Hematopoietic multipotent progenitor cell treated with erythropoietin and hydrocortisone succinate and interleukin-3 and kit ligand, for 17 days (in vitro differentiated cells): ENCODE results near the gene APOA1.
"Not testable (repeated sequence)": the region's sequence is repeated elsewhere in the genome, so short reads cannot be mapped to it uniquely, and the experiment has no call there.

Experiments used
- DNase-seq: peaks from one replicate; pipeline ENCODE4 v3.0.0-alpha.2; 2015; ENCODE audit warnings: low spot score

The APOA1 gene

DNA sequence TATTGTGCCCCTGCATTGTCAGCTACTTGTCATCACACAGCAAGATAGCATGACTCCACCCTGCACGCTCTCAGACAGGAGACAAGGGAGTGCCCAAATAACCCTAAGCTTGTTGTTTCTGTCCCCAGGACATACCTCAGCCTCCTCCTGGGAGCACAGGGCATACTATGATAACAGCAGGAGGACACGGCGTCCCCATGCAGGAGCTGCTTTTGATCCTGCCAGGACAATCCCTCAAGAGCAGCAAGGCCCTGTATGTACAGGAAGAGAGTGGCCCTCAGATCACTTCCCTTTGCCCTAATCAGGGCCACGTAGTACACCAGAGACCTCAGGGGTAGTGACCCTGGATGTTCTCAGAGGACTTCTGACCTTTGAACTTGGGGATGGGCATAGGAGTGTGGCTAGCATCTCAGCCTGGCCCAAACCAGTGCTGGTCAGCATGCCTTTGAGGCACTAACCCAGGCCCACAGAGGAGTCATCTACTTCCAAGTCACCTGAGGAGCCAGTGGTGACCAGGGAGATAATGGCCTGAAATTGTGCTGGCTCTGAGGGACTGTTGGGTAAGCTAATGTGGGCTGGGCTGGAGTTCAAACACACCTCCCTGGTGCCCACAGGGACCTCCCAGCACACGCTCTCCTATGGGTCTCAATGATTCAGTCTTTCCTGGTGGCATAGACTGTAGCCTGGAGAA is 23.5 kb downstream of the APOA1 start:
- DNase-seq, result no peak

DNA sequence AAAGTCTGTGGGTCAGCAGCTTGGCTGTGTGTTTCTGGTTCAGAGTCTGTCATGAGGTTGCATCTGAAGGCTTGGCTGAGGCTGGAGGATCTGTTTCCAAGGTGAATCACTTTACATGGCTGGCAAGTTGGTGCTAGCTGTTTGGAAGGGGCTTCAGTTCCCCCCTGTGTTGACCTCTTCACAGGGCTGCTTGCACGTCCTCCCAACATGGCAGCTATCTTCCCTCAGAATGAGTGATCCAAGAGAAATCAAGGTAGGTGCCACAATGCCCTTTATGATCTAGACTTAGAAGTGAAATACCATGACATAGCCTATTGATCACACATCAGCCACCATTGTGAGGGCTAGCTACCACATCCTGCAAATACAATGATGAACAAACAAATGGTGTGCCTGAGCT is 24.3 kb downstream of the APOA1 start:
- no peak for DNase-seq

DNA sequence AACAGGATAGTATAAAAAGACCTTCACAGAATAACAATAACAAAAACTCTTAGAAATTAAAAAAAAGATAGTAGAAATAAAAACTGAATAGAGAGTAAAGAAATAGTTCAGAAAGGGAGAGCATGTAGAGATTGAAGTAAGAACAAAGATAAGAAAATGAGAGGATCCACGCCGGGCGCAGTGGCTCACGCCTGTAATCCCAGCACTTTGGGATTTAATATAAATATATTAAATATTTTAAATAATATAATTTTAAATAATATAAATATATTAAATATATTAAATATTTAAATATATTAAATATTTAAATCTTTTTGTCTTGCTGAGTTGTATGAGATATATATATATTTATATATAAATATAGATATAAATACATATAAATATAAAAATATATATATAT is 25.3 kb downstream of the APOA1 start:
- no peak for DNase-seq

DNA sequence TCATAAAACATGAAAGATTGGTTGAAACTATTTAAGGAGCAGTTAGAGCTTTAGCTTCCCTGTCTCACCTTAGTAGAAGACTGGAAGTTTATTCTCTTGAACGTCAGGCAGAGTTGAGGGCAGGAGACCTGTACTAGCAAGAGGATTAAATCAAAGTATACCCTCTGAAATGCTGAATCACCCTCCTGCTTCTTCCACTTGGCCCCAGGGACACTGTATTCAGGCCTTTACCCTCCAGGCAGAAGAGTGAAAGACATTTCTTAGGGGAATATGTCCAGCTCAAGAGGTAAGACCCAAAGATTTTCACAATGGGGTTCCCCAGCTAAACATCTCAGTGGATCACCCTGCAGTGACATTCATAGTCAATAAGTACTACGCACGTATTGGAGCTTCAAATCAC is 26.2 kb downstream of the APOA1 start:
- DNase-seq, result no peak

DNA sequence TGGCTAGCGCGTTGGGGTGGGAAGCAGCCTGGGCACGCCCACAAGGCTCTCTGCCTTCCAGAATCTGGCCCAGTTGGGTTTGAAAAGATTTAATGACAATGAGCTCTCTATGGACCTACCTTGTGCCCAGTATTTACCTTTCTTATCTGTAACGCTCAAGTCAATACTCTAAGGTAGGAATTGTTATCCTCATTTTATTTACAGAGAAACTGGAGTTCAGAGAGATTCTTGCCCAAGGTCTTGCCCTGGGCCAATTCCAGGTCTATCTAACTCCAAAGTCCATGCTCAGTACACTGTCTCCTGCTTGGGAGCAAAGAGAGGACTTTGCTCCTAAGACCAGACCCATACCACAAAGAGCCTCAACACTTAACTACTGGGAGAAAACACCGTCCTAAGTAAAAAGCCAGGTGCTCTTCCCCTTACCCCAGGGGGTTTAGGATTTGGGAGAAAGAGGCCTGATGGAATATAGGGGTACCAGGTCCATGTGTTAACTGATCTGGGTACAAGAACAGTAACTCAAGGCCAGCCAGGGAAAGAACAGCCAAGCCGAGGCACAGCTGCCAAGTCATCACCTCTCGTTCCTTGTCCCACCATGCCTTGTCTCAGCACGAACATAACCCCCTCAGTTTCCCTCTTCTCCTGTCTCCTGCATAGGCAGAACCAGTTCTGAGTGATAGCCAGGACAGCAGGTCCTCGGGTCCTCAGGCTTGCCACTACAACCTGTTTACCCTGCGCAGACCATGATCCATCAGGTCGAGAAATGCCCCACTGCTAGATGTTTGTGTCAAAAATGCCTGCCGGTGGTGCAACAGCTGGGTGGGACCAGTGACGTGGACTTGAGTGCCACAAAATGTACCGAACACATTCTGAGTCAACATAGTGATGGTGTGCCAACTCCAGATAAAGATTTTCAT is 28.9 kb downstream of the APOA1 start:
- DNase-seq, result no peak

DNA sequence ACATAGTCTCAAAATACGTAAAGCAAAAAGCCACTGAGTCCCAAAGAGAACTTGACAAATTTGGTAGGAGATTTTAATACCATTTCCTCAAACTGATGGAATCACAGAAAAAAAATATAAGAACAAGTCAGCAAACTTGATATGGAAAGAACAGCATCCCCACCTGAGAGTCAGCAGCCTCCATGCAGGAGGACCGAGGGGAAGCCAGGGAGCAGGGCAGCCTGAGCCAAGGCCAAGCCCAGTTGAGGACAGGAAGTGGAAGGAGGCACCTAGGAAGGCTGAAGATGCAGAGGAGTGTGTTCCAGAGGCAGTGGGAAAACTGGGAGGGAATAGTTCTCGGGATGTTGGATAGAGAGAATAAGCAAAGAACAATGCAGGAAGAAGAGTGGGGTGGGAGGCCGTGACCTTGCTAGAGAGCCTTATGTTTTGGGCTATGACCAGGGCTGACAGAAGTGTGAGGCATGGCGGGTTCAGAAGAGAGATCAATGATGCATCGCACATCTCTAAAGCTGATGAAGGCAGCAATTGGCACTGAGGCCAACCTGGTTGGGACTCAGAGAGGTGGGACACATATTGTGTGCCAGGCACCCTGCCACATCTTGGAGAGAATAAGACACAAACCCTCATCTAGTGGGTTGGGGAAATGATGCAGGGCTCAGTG is 29.7 kb downstream of the APOA1 start:
- no peak for DNase-seq

DNA sequence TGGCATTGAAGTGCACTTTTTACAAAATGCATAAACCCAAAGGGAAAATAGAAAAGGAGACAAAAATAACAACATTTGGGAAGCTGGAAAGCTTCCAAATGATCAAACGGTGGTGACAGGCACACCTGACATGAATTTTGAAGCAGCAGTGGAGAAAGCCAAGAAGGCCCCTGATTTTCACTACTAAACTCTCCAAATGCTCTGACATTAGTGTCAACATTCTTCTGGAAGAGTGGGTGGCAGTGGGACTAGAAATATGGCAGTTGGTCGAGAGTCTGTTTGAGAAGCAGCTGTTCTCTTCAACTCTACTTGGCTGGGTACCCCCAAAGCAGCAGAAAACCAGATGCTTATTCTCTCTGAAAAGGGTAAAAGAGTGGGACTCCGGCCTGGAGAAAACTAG is 33.4 kb downstream of the APOA1 start:
- DNase-seq, result no peak

DNA sequence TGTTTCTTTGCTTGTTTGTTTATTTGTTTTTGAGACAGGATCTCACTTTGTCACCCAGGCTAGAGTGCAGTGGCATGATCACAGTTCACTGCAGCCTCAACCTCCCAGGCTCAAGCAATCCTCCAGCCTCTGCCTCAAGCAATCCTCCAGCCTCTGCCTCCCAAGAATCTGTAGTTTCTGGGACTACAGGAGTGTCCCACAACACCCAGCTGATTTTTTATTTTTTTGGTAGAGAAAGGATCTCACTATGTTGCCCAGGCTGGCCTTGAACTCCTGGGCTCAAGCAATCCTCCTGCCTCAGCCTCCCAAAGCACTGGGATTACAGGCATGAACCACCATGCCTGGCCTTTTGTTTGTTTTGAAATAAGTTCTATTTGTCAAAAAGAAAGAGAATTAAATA is 35.8 kb downstream of the APOA1 start:
- not testable (repeated sequence) for DNase-seq

DNA sequence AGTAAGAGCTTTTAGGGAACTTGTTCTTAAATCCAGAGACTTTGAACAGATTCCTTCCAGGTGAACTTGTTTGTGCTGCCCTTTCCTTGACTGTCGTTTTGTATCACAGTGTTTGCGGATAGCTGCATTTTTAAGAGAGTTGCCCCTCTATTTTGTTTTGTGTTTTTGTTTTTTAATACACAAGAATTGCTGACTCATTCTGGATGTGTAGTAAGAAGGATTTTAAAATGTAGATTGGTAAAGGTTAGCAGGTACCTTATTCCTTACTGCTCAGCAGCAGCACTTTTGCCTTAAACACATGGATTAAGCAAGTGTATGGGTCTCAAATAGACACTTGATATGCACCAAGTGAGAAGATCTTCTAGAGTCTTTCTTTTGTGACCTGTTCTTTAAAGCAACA is 36.8 kb downstream of the APOA1 start:
- DNase-seq, result no peak

DNA sequence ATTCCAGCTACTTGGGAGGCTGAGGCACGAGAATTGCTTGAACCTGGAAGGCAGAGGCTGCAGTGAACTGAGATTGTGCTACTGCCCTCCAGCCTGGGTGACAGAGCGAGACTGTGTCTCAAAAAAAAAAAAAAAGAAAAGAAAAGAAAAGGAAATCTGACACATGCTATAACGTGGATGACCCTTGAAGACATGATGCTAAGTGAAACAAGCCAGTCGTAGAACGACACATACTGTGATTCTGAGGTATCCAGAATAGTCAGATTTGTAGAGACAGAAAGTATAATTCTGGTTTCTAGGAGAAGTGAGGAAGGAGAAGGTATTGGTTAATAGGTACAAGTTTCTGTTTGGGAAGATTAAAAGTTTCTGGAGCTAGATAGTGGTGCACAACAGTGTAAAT is 39.1 kb downstream of the APOA1 start:
- no peak for DNase-seq

DNA sequence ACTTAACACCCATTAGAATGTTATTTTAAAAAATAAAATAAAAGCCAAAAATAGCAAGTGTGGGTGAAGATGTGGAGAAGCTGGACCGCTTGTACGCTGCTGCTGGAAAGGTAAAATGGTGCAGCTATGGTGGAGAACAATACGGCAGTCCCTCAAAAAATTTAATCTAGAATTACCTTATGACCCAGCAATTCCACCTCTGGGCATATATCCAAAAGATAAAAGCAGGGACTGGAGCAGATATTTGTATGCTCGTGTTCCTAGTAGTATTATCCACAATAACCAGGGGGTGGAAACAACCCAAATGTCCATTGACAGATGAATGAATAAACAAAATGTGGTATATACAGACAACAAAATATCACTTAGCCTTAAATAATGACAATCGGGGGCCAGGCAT is 39.6 kb downstream of the APOA1 start:
- DNase-seq, result no peak

DNA sequence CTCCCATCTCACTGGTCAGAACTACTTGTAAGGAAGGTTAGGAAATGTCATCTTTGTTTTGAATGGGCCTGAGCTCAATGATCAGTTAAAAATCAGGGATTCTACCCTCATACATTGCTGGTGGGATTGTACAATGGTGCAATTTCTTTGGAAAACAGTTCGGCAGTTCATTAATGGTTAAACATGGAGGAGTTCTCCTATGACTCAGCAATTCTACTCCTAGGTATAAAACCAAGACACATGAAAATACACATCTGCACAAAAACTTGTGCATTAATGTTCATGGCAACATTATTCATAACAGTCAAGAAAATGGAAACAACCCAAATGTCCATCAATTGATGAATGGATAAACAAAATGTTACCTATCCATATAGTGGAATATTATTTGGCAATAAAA is 40.9 kb downstream of the APOA1 start:
- DNase-seq, result no peak

DNA sequence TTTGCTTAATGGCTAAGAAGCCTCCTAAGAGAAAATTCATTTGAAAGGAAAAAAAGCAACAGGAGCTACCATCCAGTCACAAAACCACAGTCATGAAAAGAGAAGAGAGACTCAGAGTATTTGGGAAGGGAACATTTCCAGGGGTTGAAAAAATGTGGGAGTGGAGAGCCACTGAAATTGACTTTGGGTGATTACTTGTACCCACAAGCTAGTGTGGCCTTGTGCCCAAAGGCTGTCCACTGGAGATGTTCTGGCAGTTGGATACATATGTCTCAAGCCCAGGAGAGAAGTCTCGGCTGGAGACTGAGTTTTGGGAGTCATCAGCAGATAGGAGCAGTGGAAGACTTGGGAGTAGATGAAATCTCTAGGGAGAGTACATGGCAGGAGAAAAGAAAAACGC is 42.6 kb downstream of the APOA1 start:
- no peak for DNase-seq

DNA sequence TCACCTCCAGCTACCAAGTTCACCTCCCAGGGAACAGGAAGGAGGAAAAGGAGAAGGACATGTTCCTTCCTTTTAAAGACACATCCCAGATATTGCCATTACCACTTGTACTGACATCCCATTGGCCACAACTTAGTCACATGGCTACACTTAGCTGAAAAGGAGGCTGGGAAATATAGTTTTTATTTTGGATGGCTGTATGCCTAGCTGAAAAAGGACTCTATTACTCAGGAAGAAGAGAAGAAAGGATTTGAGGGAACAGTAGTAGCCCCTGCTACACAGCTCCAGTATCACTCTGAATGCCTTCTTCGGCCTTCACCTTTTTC is 43.7 kb downstream of the APOA1 start:
- no peak for DNase-seq

DNA sequence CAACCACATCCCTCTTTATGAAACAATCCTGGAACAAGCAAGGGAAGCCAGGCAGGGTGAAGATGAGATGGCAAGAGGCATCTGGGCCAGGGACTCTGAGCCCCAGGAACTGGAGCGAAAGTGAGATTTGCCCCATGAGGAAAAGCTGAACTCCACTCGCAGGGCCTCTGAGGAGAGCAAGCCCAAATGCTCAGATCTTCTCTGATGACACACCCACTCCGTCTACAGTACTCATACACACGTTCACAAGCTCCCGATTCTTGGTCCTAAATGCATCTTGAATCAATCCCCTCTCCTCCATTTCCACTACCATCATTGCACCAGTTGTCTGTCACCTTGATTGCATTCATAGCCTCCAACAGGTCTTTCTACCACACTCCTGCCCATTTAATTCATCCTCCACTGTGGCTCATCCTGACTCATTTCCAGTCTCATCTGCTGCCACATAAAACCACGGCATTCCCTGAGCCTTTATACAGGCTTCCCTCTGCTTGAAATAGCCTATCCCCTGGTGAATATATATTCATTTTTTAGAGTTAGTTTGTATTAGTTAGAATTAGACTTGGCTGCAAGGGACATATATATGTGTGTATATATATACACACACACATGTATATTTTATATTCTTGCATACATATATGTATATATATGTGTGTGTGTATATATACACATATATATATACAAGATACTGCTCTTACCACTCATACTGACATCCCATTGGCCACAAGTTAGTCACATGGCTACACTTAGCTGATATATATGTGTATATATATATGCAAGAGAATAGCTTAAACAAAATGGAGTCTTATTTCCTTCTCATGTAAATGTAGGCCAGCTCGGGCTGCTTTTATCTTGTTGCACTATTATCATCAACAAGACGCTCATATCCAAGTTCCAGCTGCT is 44.3 kb downstream of the APOA1 start:
- DNase-seq, result no peak

DNA sequence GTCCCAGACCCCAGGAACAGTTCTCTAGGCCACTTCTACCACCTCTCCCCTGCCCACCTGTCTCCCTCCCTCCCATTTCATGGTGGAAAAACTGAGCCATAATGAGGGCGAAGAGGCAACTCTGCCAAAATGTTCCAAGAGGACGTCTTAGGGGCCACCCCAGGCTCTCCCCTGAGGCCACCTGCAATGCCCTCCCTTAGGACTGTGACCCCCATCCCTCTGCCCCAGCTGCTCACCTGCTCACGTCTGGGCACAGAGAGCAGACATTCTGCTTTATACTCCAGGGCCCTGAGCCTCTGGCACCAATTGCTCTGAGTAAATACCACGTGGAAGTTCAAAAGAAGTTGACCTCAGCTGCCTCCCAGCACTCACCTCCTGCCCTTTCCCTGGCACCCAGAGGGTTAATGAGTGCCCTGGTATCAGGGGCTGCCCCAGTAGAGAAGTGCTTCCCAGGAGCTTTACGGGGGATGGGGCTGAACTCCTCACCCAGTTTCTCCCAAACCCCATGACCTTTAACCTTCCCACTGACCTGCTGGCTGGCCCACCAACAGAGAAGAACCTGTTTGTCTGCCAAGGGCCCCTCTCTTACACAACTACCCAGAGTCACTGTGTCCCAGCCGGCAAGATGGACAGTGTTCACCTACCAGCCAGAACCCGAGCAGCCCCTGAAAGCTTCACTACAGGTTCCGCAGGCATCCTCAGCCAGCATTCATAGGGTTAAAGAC is 45.1 kb downstream of the APOA1 start:
- no peak for DNase-seq

DNA sequence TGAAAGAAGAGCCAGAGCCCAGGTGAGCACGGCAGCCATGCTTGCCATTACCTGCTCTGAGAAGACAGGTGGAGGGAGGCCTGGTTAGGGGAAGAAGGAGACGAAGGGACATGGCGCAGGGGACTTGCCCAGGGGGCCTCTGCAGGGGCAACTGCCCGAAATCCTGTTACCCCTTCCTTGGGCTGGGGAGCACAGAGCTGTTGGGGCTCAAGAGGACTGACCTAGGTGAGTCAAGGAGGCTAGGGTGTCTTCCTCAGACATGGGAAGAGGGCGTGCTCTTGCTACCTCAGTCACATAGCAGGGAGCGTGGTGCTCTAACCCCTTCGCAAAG is 45.6 kb downstream of the APOA1 start, which contains the start of gene APOA5:
Gene APOA5 (minus strand): TSS at position 67 of the 331 bp plus-strand sequence. CDS start 19 bp downstream, at position 48.
- no peak for DNase-seq

DNA sequence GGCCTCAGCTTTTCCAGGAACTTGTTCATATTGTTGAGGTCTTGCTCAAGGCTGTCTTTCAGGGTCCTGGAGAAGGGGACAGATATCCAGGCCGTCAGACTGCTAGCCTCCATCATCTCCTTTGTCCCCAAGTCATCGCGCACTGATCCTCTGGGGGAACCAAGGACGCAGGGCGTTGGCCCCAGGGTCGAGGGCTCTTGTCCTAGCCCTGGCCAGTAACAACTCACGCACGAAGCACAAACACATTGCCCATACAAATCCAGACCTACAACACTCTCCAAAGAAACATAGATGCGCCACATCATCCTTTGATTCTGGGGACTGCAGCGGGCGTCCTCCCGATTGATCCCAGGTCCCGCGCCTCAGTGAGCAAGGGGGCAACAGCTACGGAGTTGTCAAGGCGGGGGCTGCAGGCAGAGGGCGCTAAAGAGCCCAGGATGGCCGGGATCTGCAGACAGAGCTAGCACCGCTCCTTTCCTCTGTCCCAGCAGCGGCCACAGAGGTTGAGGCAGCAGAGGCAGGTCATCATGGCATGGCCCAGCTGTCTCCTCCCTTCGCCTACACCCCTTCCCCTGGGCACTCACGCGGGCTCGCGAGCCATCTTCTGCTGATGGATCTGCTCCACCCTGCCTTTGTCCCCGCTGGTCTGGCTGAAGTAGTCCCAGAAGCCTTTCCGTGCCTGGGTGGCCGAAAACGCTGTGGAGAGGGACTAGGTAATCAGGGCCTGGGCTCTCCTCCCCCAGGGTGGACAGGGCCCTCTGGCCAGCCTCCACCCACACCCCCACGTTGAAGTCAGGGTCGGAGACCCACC is 46.2 kb downstream of the APOA1 start:
- peak; percentile 68 for DNase-seq

DNA sequence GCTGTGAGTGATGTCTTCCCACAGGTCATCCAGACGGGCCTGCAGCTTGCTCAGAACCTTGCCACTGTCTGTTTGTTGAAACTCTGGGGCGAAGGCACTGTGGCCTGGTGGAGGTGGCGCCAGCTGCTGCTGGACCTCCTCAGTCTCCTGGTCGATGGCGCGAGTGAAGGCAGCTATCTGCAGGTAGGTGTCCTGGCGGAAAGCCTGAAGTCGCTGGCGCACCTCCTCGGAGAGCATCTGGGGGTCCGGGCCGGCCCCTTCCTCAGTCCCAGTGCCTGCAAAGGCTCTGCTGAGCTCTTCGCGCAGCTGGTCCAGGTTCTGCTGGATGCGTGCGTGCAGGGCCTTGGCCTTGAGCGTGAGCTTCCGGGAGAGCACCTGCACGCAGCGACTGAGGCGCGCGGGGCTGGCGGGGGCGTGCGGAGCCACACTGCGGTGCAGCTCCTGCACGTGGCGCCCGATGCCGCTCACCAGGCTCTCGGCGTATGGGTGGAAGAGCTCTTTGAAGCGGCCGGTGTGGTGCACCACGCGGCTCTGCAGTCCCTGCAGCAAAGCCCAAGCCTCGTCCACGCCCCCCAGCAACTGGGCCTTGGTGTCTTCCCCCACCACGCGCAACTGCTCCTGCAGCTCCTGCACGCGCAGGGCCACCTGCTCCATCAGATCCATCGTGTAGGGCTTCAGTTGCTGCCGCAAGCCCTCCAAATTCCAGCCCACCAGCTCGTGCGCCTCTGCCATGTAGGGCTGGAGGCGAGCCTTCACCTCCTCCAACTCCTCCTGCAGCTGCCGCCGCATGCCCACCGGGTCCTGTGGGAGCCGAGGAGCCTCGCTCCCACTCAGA is 47.0 kb downstream of the APOA1 start:
- no peak for DNase-seq

DNA sequence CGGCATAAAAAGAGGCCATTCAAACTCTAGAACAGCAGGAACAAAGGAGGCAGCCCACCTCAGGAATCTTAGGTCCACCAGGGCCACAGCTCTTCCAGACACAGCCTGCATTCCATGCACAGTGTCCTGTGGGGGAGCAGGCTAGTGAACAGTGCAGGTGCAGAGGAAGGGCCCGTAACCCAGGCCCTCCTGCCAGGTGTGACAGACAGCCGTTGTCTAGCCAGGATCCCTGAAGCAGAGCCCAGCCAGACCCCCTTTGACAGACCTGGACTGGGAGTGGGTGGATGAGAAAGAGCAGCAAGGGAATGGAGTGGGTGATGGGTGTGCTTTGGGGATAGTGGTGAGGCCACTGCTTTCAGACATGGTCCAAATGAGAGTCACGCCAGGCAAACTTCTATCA is 48.4 kb downstream of the APOA1 start:
- DNase-seq, result no peak
